HEK293 (cell line): Measurements from ENCODE around the gene KIF12.

Source experiments
- CTCF ChIA-PET: fragments of 350-600 bp; formaldehyde crosslinking; extraction: SDS; loops from one replicate; lab custom pipeline; 2021; ENCODE audit warnings: antibody characterized with exemption; lab: Yijun Ruan, JAX
- POLR2A ChIA-PET: fragments of 300-600 bp; formaldehyde crosslinking; extraction: SDS; loops from one replicate; lab custom pipeline; 2020; ENCODE audit warnings: antibody characterized with exemption, inconsistent platforms; lab: Yijun Ruan, JAX
- H3K27ac ChIP-seq: fragments of 200-500 bp; sonication (Bioruptor generic); 2 replicates; pipeline ENCODE4 v1.5.1; 2014; ENCODE audit warnings: low read depth, low read length, control low read depth, inconsistent platforms; ENCODE audit errors: extremely low read depth
- H3K36me3 ChIP-seq, 2 experiments: fragments of 200-500 bp in 1 of 2; sonication (Bioruptor generic) in 1 of 2; 1 replicate in 1 of 2; 2 replicates in 1 of 2; pipeline ENCODE4 v1.5.1; 2014 to 2017; ENCODE audit warnings: inconsistent platforms in 2 of 2, low read length in 2 of 2; ENCODE audit not compliant: control insufficient read depth in 2 of 2, insufficient read depth in 1 of 2
- H3K4me1 ChIP-seq: fragments of 200-500 bp; sonication (Bioruptor generic); 2 replicates; pipeline ENCODE4 v1.5.1; 2014; ENCODE audit warnings: mild to moderate bottlenecking, low read length, inconsistent platforms; ENCODE audit not compliant: control insufficient read depth, insufficient read depth
- H3K4me3 ChIP-seq: 2 replicates; pipeline ENCODE4 v1.5.1; 2011; ENCODE audit warnings: low read depth, mild to moderate bottlenecking, control low read depth, low read length, moderate library complexity
- H3K9me3 ChIP-seq: fragments of 200-500 bp; sonication (Bioruptor generic); 2 replicates; pipeline ENCODE4 v1.5.1; 2014; ENCODE audit warnings: low read depth, low read length, inconsistent platforms; ENCODE audit not compliant: control insufficient read depth, insufficient read depth
- BCL6B ChIP-seq: fragments of 450-650 bp; formaldehyde crosslinking; IDR thresholded peaks from 2 replicates; pipeline ENCODE4 v1.5.1; 2017; ENCODE audit warnings: missing biosample characterization, missing genetic modification characterization
- CTCF ChIP-seq: fragments of 450-650 bp; formaldehyde crosslinking; IDR thresholded peaks from 2 replicates; pipeline ENCODE4 v1.5.1; 2016; ENCODE audit warnings: missing biosample characterization, missing genetic modification characterization
- HOXA7 ChIP-seq: sonication (generic); formaldehyde crosslinking; IDR thresholded peaks from 2 replicates; pipeline ENCODE4 v1.8.1; 2022; ENCODE audit warnings: missing genetic modification reagents, borderline replicate concordance
- IKZF3 ChIP-seq: fragments of 450-650 bp; IDR thresholded peaks from 2 replicates; pipeline ENCODE4 v1.5.0; 2018; ENCODE audit warnings: missing biosample characterization, mild to moderate bottlenecking, missing genetic modification characterization, moderate library complexity
- KLF10 ChIP-seq: fragments of 450-650 bp; IDR thresholded peaks from 2 replicates; pipeline ENCODE4 v1.5.1; 2018; ENCODE audit warnings: missing biosample characterization, mild to moderate bottlenecking, missing genetic modification characterization
- RBAK ChIP-seq: fragments of 450-650 bp; formaldehyde crosslinking; IDR thresholded peaks from 2 replicates; pipeline ENCODE4 v1.5.1; 2016; ENCODE audit warnings: missing biosample characterization, missing genetic modification characterization
- SCRT2 ChIP-seq: fragments of 450-650 bp; formaldehyde crosslinking; IDR thresholded peaks from 2 replicates; pipeline ENCODE4 v1.5.1; 2016; ENCODE audit warnings: missing biosample characterization, missing genetic modification characterization
- TRIM28 ChIP-seq: IDR thresholded peaks from 2 replicates; pipeline ENCODE4 v1.6.1; 2011; ENCODE audit warnings: low read length, control low read depth, borderline replicate concordance
- ZBTB10 ChIP-seq: fragments of 450-650 bp; formaldehyde crosslinking; IDR thresholded peaks from 2 replicates; pipeline ENCODE4 v1.5.1; 2016; ENCODE audit warnings: missing biosample characterization, missing genetic modification characterization
- ZEB2 ChIP-seq: fragments of 450-650 bp; formaldehyde crosslinking; IDR thresholded peaks from 2 replicates; pipeline ENCODE4 v1.5.1; 2016; ENCODE audit warnings: missing biosample characterization, missing genetic modification characterization
- ZFP69B ChIP-seq: fragments of 450-650 bp; formaldehyde crosslinking; IDR thresholded peaks from 2 replicates; pipeline ENCODE4 v1.5.1; 2016; ENCODE audit warnings: missing biosample characterization, missing genetic modification characterization
- ZNF184 ChIP-seq: fragments of 450-650 bp; IDR thresholded peaks from 2 replicates; pipeline ENCODE4 v1.5.1; 2018; ENCODE audit warnings: missing biosample characterization, mild to moderate bottlenecking, missing genetic modification characterization
- ZNF202 ChIP-seq: fragments of 450-650 bp; formaldehyde crosslinking; IDR thresholded peaks from 2 replicates; pipeline ENCODE4 v1.5.1; 2016; ENCODE audit warnings: missing biosample characterization, missing genetic modification characterization, borderline replicate concordance
- ZNF266 ChIP-seq: fragments of 450-650 bp; formaldehyde crosslinking; IDR thresholded peaks from 2 replicates; pipeline ENCODE4 v1.5.1; 2016; ENCODE audit warnings: missing biosample characterization, missing genetic modification characterization, low read depth
- ZNF366 ChIP-seq: fragments of 450-650 bp; formaldehyde crosslinking; conservative IDR thresholded peaks from 2 replicates; pipeline ENCODE4 v1.5.1; 2016; ENCODE audit warnings: missing biosample characterization, missing genetic modification characterization
- ZNF600 ChIP-seq: fragments of 450-650 bp; formaldehyde crosslinking; IDR thresholded peaks from 2 replicates; pipeline ENCODE4 v1.5.1; 2016; ENCODE audit warnings: missing biosample characterization, missing genetic modification characterization
- ZNF623 ChIP-seq: fragments of 450-650 bp; formaldehyde crosslinking; IDR thresholded peaks from 2 replicates; pipeline ENCODE4 v1.5.1; 2016; ENCODE audit warnings: missing biosample characterization, missing genetic modification characterization
- ZNF624 ChIP-seq: fragments of 450-650 bp; formaldehyde crosslinking; IDR thresholded peaks from 2 replicates; pipeline ENCODE4 v1.5.1; 2017; ENCODE audit warnings: missing biosample characterization, missing genetic modification characterization
- ZNF654 ChIP-seq: fragments of 450-650 bp; formaldehyde crosslinking; IDR thresholded peaks from 2 replicates; pipeline ENCODE4 v1.5.1; 2016; ENCODE audit warnings: low read depth, missing biosample characterization, missing genetic modification characterization
- ZNF76 ChIP-seq: fragments of 450-650 bp; formaldehyde crosslinking; IDR thresholded peaks from 2 replicates; pipeline ENCODE4; 2016; ENCODE audit warnings: low read depth, missing biosample characterization, missing genetic modification characterization, borderline replicate concordance
- TF ChIP-seq, protein P1 (sequence below): fragments of 450-650 bp; formaldehyde crosslinking; conservative IDR thresholded peaks from 2 replicates; pipeline ENCODE4 v1.5.1; 2016; ENCODE audit warnings: low read depth, missing biosample characterization, missing genetic modification characterization
- TF ChIP-seq, protein P2 (sequence below): fragments of 450-650 bp; formaldehyde crosslinking; conservative IDR thresholded peaks from 2 replicates; pipeline ENCODE4 v1.5.1; 2016; ENCODE audit warnings: low read depth, missing biosample characterization, missing genetic modification characterization

The KIF12 gene

GRCh38 chr9:114082017-114082762, 16.9 kb downstream of the KIF12 start (continued):
- no peak for TF ChIP-seq ZBTB10 (tag by site-specific recombination)
- no peak for TF ChIP-seq ZNF76 (tag by site-specific recombination)
- peak; percentile 66 for TF ChIP-seq ZNF654 (tag by site-specific recombination)
- no peak for TF ChIP-seq ZNF623 (tag by site-specific recombination)
- peak; percentile 60 for TF ChIP-seq CTCF (tag by site-specific recombination)
- no peak for TF ChIP-seq SCRT2 (tag by site-specific recombination)
- no peak for TF ChIP-seq ZFP69B (tag by site-specific recombination)

DNA sequence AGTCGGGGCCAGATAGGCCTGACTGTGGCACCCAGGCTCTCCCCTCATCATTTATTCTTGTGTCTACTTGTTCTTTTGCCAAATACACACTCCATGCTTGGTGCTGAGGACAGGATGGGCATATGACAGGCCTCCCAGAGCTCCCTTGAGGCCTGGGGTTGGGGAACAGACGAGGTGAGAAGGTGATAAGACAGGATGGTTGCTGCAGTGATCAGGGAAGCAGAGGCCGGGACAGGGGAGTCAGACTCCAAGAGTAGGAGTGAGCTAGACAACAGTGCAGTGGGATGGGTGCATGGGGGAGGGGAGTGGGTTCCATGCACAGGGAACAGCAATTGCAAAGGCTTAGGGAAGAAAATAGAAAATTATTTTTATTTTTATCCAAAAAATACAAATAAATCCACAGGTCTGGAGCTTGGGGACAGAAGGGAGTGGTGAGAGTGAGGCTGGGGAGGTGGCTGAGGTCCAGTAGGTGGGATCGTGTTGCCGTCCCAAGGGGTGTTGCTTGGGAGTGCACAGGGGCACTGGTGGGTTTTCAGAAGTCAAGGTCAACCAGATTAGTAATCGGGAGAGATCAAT, 17.6 kb downstream of the KIF12 start:
- Histone ChIP-seq H3K27ac (no peak overlapping the region), H3K4me1 (no peaks in the 10 kb centered on the region)
- POLR2A ChIA-PET, result no interaction called here
- TF ChIP-seq ZNF202 (tag by site-specific recombination) (no peak), ZNF366 (no peak), BCL6B (tag by site-specific recombination) (no peak), IKZF3 (tag by site-specific recombination) (no peak), RBAK (tag by site-specific recombination) (no peak), HOXA7 (no peak), ZEB2 (tag by site-specific recombination) (no peak), ZNF266 (tag by site-specific recombination) (no peak), ZNF600 (tag by site-specific recombination) (no peak), ZNF624 (tag by site-specific recombination) (no peak), ZNF184 (no peak), KLF10 (no peak), TRIM28 (no peak)
- TF ChIP-seq, protein P1, sequence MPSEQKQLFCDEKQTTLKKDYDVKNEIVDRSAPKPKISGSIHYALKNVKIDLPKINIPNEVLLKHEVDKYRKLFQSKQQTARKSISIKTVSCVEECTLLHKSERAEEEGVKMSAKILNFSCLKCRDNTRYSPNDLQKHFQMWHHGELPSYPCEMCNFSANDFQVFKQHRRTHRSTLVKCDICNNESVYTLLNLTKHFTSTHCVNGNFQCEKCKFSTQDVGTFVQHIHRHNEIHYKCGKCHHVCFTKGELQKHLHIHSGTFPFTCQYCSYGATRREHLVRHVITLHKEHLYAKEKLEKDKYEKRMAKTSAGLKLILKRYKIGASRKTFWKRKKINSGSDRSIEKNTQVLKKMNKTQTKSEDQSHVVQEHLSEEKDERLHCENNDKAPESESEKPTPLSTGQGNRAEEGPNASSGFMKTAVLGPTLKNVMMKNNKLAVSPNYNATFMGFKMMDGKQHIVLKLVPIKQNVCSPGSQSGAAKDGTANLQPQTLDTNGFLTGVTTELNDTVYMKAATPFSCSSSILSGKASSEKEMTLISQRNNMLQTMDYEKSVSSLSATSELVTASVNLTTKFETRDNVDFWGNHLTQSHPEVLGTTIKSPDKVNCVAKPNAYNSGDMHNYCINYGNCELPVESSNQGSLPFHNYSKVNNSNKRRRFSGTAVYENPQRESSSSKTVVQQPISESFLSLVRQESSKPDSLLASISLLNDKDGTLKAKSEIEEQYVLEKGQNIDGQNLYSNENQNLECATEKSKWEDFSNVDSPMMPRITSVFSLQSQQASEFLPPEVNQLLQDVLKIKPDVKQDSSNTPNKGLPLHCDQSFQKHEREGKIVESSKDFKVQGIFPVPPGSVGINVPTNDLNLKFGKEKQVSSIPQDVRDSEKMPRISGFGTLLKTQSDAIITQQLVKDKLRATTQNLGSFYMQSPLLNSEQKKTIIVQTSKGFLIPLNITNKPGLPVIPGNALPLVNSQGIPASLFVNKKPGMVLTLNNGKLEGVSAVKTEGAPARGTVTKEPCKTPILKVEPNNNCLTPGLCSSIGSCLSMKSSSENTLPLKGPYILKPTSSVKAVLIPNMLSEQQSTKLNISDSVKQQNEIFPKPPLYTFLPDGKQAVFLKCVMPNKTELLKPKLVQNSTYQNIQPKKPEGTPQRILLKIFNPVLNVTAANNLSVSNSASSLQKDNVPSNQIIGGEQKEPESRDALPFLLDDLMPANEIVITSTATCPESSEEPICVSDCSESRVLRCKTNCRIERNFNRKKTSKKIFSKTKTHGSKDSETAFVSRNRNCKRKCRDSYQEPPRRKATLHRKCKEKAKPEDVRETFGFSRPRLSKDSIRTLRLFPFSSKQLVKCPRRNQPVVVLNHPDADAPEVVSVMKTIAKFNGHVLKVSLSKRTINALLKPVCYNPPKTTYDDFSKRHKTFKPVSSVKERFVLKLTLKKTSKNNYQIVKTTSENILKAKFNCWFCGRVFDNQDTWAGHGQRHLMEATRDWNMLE (tag by site-specific recombination), result no peak
- TF ChIP-seq, protein P2, sequence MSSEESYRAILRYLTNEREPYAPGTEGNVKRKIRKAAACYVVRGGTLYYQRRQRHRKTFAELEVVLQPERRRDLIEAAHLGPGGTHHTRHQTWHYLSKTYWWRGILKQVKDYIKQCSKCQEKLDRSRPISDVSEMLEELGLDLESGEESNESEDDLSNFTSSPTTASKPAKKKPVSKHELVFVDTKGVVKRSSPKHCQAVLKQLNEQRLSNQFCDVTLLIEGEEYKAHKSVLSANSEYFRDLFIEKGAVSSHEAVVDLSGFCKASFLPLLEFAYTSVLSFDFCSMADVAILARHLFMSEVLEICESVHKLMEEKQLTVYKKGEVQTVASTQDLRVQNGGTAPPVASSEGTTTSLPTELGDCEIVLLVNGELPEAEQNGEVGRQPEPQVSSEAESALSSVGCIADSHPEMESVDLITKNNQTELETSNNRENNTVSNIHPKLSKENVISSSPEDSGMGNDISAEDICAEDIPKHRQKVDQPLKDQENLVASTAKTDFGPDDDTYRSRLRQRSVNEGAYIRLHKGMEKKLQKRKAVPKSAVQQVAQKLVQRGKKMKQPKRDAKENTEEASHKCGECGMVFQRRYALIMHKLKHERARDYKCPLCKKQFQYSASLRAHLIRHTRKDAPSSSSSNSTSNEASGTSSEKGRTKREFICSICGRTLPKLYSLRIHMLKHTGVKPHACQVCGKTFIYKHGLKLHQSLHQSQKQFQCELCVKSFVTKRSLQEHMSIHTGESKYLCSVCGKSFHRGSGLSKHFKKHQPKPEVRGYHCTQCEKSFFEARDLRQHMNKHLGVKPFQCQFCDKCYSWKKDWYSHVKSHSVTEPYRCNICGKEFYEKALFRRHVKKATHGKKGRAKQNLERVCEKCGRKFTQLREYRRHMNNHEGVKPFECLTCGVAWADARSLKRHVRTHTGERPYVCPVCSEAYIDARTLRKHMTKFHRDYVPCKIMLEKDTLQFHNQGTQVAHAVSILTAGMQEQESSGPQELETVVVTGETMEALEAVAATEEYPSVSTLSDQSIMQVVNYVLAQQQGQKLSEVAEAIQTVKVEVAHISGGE (tag by site-specific recombination), result no peak

More for the DNA sequence above, 17.6 kb downstream of the KIF12 start:
- no peak overlapping the region for H3K4me3 ChIP-seq
- CTCF ChIA-PET, result interaction anchor here (0.6 to 5.2 kb wide), 23 partner anchors 10 to 399 kb away, joined by 3 to 144 read pairs (median 5); partner anchors contain the start of gene KIF12
- no peaks in the 10 kb centered on the region for H3K9me3 ChIP-seq
- no peaks in the 10 kb centered on the region for H3K36me3 ChIP-seq
